Measurements from ENCODE around the gene CRIP1. TPM values are rescaled to one million over a fixed set of nuclear protein-coding genes. Genes with fewer than 3 reads are reported as not detected.
A peak's percentile ranks its signal among the peaks of the same experiment; 100 is the strongest.

The CRIP1 gene
- polyA plus RNA-seq, 2 donors = 78.0 to 99.3 TPM

DNA sequence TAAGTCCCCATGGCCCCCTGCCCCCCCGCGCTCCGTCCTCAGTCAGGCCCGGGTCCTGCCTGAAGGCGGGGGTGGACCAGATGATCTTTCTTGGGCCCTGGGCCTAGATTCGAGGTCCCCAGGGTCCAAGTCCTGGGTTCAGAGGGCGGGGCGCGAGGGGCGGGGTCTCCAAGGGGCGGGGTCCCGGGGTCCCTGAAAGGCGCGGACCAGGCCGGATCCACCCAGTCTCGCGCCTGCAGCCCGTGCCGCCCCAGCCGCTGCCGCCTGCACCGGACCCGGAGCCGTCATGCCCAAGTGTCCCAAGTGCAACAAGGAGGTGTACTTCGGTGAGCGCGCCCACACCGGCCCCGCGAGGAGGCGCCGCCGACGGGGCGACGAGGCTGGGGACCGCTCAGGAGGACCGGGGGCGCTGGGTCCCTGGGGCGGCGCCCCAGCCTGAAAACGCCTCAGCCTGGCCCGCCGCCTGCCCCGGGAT lies 325 bp downstream of the CRIP1 start:
- no peaks in the 10 kb centered on the region for H3K9me3 ChIP-seq (ENCODE audit: control insufficient read depth in 2 of 2, insufficient read depth in 1 of 2, low read depth in 1 of 2, low read length in 1 of 2)
- WGBS, 2 donors = 1 to 2% methylated on average over 38 to 45 of the region's 45 CpGs
- H3K36me3 ChIP-seq (ENCODE audit: control insufficient read depth in 2 of 2, insufficient read depth in 2 of 2, low read length in 1 of 2) = no peaks in the 10 kb centered on the region
- peaks cover 18 to 45% of the 10 kb centered on the region in 2 donors for H3K4me1 ChIP-seq (ENCODE audit: control insufficient read depth in 2 of 2, insufficient read depth in 2 of 2, low read length in 1 of 2)
- H3K27ac ChIP-seq (ENCODE audit: low read depth in 2 of 2, low read length in 1 of 2) = peak overlapping the region; percentile 82 to 91
- H3K27me3 ChIP-seq (ENCODE audit: control insufficient read depth in 1 of 2, insufficient read depth in 2 of 2, low read length in 2 of 2) = no peaks in the 10 kb centered on the region
- H3K4me3 ChIP-seq (ENCODE audit: low read depth in 1 of 2, low read length in 2 of 2) = peak overlapping the region; percentile 41 to 58

- peak overlapping the region; percentile 82 to 91 for H3K27ac ChIP-seq (ENCODE audit: low read depth in 2 of 2, low read length in 1 of 2)
- WGBS, 2 donors = 2 to 5% methylated on average over 29 to 48 of the region's 48 CpGs
- peak overlapping the region; percentile 41 to 58 for H3K4me3 ChIP-seq (ENCODE audit: low read depth in 1 of 2, low read length in 2 of 2)
- H3K36me3 ChIP-seq (ENCODE audit: control insufficient read depth in 2 of 2, insufficient read depth in 2 of 2, low read length in 1 of 2) = no peaks in the 10 kb centered on the region
- peaks cover 17 to 44% of the 10 kb centered on the region in 2 donors for H3K4me1 ChIP-seq (ENCODE audit: control insufficient read depth in 2 of 2, insufficient read depth in 2 of 2, low read length in 1 of 2)
- H3K27me3 ChIP-seq (ENCODE audit: control insufficient read depth in 1 of 2, insufficient read depth in 2 of 2, low read length in 2 of 2) = no peaks in the 10 kb centered on the region
- no peaks in the 10 kb centered on the region for H3K9me3 ChIP-seq (ENCODE audit: control insufficient read depth in 2 of 2, insufficient read depth in 1 of 2, low read depth in 1 of 2, low read length in 1 of 2)
These were observed 831 bp downstream of the CRIP1 start for GRCh38 chr14:105487449-105487985.

DNA sequence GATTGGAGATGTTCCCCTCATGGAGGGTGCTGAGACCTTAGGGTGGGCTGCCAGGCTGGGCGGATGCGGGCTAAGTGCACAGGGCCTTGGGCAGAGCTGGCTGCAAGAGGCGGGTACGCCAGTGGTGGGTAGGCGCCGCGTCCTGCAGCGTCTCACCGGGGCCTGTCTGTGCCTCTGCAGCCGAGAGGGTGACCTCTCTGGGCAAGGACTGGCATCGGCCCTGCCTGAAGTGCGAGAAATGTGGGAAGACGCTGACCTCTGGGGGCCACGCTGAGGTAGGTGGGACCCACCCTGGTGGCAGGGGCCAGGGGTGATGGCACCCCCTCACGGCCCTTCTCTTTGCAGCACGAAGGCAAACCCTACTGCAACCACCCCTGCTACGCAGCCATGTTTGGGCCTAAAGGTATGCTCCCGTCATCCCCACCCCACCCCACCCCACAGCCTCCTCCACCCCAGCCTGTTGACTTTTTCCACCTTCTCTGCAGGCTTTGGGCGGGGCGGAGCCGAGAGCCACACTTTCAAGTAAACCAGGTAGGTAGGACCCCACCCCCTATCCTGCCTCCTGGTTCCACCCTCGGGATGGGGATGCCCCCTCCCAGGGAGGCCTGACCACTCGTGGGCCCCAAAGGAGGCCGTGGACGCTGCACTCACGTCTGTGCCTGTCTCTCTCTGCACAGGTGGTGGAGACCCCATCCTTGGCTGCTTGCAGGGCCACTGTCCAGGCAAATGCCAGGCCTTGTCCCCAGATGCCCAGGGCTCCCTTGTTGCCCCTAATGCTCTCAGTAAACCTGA lies 1.5 kb downstream of the CRIP1 start:
- WGBS, 2 donors = 27 to 47% methylated on average over 19 to 26 of the region's 26 CpGs
- Histone ChIP-seq H3K4me1 (ENCODE audit: control insufficient read depth in 2 of 2, insufficient read depth in 2 of 2, low read length in 1 of 2) (peaks cover 17 to 37% of the 10 kb centered on the region in 2 donors), H3K4me3 (ENCODE audit: low read depth in 1 of 2, low read length in 2 of 2) (peak overlapping the region; percentile 41 to 58), H3K9me3 (ENCODE audit: control insufficient read depth in 2 of 2, insufficient read depth in 1 of 2, low read depth in 1 of 2, low read length in 1 of 2) (no peaks in the 10 kb centered on the region), H3K27me3 (ENCODE audit: control insufficient read depth in 1 of 2, insufficient read depth in 2 of 2, low read length in 2 of 2) (no peaks in the 10 kb centered on the region), H3K36me3 (ENCODE audit: control insufficient read depth in 2 of 2, insufficient read depth in 2 of 2, low read length in 1 of 2) (no peaks in the 10 kb centered on the region), H3K27ac (ENCODE audit: low read depth in 2 of 2, low read length in 1 of 2) (peak overlapping the region; percentile 95)

- Histone ChIP-seq H3K27me3 (ENCODE audit: control insufficient read depth in 1 of 2, insufficient read depth in 2 of 2, low read length in 2 of 2) (no peaks in the 10 kb centered on the region), H3K9me3 (ENCODE audit: control insufficient read depth in 2 of 2, insufficient read depth in 1 of 2, low read depth in 1 of 2, low read length in 1 of 2) (no peaks in the 10 kb centered on the region), H3K27ac (ENCODE audit: low read depth in 2 of 2, low read length in 1 of 2) (peak overlapping the region; percentile 95), H3K4me1 (ENCODE audit: control insufficient read depth in 2 of 2, insufficient read depth in 2 of 2, low read length in 1 of 2) (peaks cover 14 to 30% of the 10 kb centered on the region in 2 donors), H3K4me3 (ENCODE audit: low read depth in 1 of 2, low read length in 2 of 2) (peak overlapping the region in 1 of 2 donors; percentile 1), H3K36me3 (ENCODE audit: control insufficient read depth in 2 of 2, insufficient read depth in 2 of 2, low read length in 1 of 2) (no peaks in the 10 kb centered on the region)
- 42 to 61% methylated on average over 20 of the region's 20 CpGs for WGBS, 2 donors
These were observed 2.3 kb downstream of the CRIP1 start for GRCh38 chr14:105488781-105489541.

GRCh38 chr14:105489542-105490266 lies 3.0 kb downstream of the CRIP1 start:
- Histone ChIP-seq H3K4me1 (ENCODE audit: control insufficient read depth in 2 of 2, insufficient read depth in 2 of 2, low read length in 1 of 2) (peaks cover 10 to 29% of the 10 kb centered on the region in 2 donors), H3K4me3 (ENCODE audit: low read depth in 1 of 2, low read length in 2 of 2) (peak overlapping the region; percentile 35 to 56), H3K27me3 (ENCODE audit: control insufficient read depth in 1 of 2, insufficient read depth in 2 of 2, low read length in 2 of 2) (no peaks in the 10 kb centered on the region), H3K27ac (ENCODE audit: low read depth in 2 of 2, low read length in 1 of 2) (peak overlapping the region; percentile 95), H3K9me3 (ENCODE audit: control insufficient read depth in 2 of 2, insufficient read depth in 1 of 2, low read depth in 1 of 2, low read length in 1 of 2) (no peaks in the 10 kb centered on the region), H3K36me3 (ENCODE audit: control insufficient read depth in 2 of 2, insufficient read depth in 2 of 2, low read length in 1 of 2) (no peaks in the 10 kb centered on the region)
- 2% methylated on average over 31 to 44 of the region's 44 CpGs for WGBS, 2 donors

GRCh38 chr14:105490267-105490571 lies 3.5 kb downstream of the CRIP1 start:
- 0 to 1% methylated on average over 11 to 33 of the region's 33 CpGs for WGBS, 2 donors
- Histone ChIP-seq H3K27ac (ENCODE audit: low read depth in 2 of 2, low read length in 1 of 2) (peak overlapping the region; percentile 95), H3K36me3 (ENCODE audit: control insufficient read depth in 2 of 2, insufficient read depth in 2 of 2, low read length in 1 of 2) (no peaks in the 10 kb centered on the region), H3K4me3 (ENCODE audit: low read depth in 1 of 2, low read length in 2 of 2) (peak overlapping the region; percentile 35 to 56), H3K27me3 (ENCODE audit: control insufficient read depth in 1 of 2, insufficient read depth in 2 of 2, low read length in 2 of 2) (no peaks in the 10 kb centered on the region), H3K9me3 (ENCODE audit: control insufficient read depth in 2 of 2, insufficient read depth in 1 of 2, low read depth in 1 of 2, low read length in 1 of 2) (no peaks in the 10 kb centered on the region), H3K4me1 (ENCODE audit: control insufficient read depth in 2 of 2, insufficient read depth in 2 of 2, low read length in 1 of 2) (peaks cover 10 to 30% of the 10 kb centered on the region in 2 donors)

GRCh38 chr14:105490572-105491365 lies 4.1 kb downstream of the CRIP1 start, which contains the start of gene TEDC1:
Gene TEDC1, plus strand, starts transcription at chr14:105491246. Its CDS starts 130 bp downstream, at chr14:105491376.
- H3K4me1 ChIP-seq (ENCODE audit: control insufficient read depth in 2 of 2, insufficient read depth in 2 of 2, low read length in 1 of 2) = peaks cover 10 to 32% of the 10 kb centered on the region in 2 donors

DNA sequence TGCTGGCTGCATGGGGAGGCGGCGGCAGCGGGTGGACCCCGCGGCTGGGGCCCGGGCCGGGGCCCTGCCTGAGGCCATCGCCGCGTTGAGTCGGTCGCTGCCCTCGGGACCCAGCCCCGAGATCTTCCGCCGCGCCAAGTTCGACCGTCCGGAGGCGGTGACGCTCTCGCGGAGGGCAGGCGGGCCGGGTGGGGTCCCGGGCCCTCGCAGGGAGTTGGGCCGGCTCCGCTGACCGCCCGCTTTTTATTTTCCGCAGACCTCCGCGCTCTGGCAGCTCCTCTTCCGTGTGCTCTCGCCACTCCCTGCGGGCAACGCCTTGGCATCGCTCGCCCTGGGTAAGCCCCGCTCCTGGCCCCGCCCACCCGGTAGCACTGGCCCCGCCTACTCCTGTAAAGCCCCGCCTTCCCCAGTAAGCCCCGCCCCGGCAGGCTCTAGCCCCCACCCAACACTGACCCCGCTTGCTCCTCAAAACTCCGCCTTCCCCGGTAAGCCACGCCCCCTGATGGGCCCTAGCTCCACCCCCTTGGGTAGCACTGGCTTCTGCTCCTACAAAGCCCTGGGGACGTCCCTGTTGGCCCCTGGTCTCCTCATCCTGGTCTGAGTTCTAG lies 4.8 kb downstream of the CRIP1 start:
- peak overlapping the region; percentile 95 for H3K27ac ChIP-seq (ENCODE audit: low read depth in 2 of 2, low read length in 1 of 2)
- WGBS, 2 donors = 1% methylated on average over 48 to 53 of the region's 53 CpGs
- H3K36me3 ChIP-seq (ENCODE audit: control insufficient read depth in 2 of 2, insufficient read depth in 2 of 2, low read length in 1 of 2) = no peaks in the 10 kb centered on the region
- peak overlapping the region; percentile 58 to 63 for H3K4me3 ChIP-seq (ENCODE audit: low read depth in 1 of 2, low read length in 2 of 2)
- H3K4me1 ChIP-seq (ENCODE audit: control insufficient read depth in 2 of 2, insufficient read depth in 2 of 2, low read length in 1 of 2) = peaks cover 7 to 29% of the 10 kb centered on the region in 2 donors
- H3K27me3 ChIP-seq (ENCODE audit: control insufficient read depth in 1 of 2, insufficient read depth in 2 of 2, low read length in 2 of 2) = no peaks in the 10 kb centered on the region
- no peaks in the 10 kb centered on the region for H3K9me3 ChIP-seq (ENCODE audit: control insufficient read depth in 2 of 2, insufficient read depth in 1 of 2, low read depth in 1 of 2, low read length in 1 of 2)

More at GRCh38 chr14:105490572-105491365, 4.1 kb downstream of the CRIP1 start, which contains the start of gene TEDC1:
- Histone ChIP-seq H3K27ac (ENCODE audit: low read depth in 2 of 2, low read length in 1 of 2) (peak within 1 kb of the TSS; percentile 95), H3K27me3 (ENCODE audit: control insufficient read depth in 1 of 2, insufficient read depth in 2 of 2, low read length in 2 of 2) (no peaks in the 10 kb centered on the region), H3K4me3 (ENCODE audit: low read depth in 1 of 2, low read length in 2 of 2) (peak within 1 kb of the TSS; percentile 58 to 63), H3K9me3 (ENCODE audit: control insufficient read depth in 2 of 2, insufficient read depth in 1 of 2, low read depth in 1 of 2, low read length in 1 of 2) (no peaks in the 10 kb centered on the region), H3K36me3 (ENCODE audit: control insufficient read depth in 2 of 2, insufficient read depth in 2 of 2, low read length in 1 of 2) (no peaks in the 10 kb centered on the region)
- WGBS, 2 donors = 0 to 1% methylated on average over 73 to 94 of the region's 94 CpGs

Data from esophagus (tissue), 2 donors.